KG1 (cell line): Measurements from ENCODE around the gene PAX5.

ENCODE experiments used
- DNase-seq: peaks from one replicate; lab custom pipeline; 2025; lab: John Stamatoyannopoulos, UW

PAX5 gene

DNA sequence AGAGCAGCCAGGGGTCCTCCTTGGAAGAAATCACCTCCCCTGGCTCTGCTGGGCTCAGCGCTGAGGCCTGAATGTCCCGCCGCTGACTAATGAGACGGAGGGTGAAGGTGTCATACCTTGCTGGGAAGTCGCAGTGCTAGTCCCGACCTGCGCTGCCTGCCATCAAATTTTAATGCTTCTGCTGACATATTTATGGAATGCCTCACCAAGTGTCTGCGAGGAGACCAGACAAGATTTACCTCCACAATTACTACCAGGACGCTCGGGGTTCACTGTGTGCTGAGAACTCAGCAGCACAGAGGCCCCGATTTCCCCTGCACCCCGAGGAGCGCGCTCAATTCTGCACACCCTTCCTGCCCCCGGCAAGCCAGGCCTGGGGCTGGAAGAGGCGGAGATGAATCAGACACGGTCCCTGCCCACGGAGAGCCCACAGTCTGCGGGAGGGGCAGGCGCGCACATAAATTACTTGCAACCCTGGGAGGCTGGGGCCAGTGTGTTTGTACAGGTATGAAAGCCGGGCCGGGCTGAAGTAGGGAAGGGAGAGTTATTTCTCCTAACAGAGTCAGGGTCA lies 175.2 kb downstream of the PAX5 start:
- DNase-seq = no peak

DNA sequence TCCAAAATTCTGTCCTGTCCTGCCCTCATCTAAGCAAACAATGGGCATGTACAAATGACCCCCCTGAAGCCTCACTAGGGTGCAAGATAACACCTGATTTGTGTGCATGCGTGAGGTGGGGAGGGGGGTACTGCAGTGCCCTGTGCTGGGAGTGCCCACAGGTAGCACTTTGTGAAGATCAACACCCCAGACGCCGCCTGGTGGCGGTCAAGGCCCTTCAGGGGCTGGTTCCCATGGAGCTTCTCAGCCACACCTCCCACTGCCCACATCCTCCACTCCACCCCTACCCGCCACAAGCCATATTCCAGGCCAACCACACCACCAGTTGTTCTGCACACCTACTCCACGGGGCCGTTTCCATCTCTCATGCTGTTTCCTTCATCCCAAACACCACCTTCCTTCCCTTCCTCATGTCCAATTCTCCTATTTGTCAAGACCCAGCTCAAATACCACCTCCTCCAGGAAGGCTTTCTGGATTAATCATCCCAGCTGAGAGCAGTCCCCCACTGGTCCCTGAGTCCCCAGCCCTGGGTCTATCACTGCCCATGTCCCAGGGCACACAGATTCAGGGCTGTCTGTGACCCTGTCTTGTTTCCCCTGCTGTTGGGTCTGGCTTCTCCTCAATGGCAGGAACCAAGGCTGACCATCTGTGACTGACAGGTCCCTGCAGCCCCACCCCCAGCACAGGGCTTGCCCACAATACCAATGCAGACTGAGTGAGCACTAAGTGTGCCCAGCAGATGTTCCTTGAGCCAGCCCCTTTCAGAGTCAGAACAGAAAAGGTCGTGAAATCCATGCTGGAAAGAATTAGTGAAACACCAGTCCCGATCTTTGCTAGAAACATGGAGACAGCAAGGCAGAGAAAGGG lies 178.4 kb downstream of the PAX5 start:
- no peak for DNase-seq

DNA sequence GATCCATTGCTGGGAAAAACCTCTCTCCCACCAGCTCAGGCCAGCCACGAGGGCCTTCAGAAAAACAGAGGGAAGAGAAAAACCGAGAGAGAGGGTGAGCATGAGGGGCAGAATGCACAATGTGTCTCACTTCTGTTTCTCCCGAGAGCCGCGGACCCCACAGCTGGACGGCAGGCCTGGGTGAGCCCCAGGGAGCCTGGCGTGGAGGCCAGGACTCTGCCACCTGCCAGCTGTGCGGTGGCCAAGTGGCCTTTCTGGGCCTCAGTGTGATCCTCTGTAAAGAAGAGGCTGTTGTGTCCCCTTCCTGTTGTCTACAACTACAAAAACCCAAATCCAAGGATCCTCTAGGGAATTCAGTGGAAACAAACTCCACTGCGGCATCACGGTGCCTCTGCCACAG lies 179.3 kb downstream of the PAX5 start:
- DNase-seq = no peak

DNA sequence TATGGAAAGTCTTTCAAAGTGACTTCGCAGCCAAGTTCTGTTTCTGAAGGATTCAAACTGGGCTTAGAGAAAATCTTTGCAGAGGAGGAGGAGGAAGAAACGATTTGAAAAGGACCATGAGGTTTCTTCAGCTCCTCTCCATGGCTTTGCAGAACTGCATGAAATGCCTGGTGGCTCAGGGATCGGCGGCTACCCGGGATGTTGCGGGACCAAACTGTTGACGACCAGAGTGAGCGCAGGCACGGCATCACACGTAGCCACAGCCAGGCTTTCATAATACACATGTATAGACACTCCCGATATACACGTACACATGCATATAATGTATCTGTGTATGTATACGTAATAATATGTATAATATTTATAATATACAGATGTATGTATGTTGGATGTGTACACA lies 180.0 kb downstream of the PAX5 start:
- no peak for DNase-seq

DNA sequence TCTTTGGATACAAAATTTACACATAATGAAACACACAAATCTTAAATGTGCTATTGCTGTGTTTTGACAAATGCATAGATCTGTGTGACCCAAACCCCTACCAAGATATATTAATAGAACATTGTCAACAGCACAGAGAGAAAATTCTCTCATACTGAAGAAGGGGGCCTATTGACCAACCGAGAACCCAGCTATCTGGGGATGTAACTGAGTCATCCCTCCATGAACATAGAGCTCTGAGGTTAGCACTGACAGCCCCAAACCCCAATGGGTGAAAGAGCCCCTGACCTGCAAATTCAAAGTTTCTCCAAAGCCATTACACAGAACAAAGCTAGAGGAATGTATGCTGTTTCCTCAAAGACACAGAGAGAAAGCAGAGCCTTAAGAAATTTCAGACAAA lies 180.8 kb downstream of the PAX5 start:
- no peak for DNase-seq

DNA sequence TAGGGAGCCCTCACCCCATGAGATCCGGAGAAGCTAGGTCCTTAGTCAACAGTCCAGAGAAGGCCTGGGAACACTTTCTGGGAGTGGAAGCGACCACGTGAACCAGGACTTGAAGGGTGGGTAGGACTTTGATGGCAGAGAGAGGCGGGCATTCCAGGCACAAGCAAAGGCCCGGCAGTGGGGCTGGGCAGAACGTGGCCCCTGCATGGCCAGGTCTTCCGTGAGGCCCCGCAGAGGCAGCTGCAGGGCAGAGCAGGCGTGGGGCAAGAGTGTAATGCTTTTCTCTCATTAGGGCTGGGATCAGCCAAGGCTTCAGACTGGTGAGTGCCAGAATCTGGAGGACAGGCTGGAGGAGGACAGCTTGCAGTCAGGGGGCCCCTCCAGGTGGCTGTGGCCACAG lies 184.1 kb downstream of the PAX5 start:
- no peak for DNase-seq

DNA sequence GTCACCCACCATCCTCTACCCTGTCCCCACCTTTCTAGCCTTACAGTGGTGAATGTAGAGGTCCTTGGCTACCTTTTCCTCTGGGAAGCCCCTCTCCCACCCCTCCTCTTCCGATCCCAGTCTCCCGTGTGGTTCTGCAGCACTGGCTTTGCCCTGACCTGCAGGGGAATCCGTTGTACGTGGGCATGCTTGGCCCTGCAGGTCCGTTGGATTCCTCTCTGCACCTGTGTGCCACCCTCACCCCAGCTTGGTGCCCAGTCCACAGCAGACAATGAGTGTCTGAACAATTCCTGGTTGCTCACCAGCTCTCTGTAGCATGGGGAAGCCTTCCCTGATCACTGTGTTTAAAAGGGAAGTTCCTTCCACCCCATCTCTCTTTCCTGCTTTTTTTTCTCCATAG lies 185.1 kb downstream of the PAX5 start:
- DNase-seq = no peak

DNA sequence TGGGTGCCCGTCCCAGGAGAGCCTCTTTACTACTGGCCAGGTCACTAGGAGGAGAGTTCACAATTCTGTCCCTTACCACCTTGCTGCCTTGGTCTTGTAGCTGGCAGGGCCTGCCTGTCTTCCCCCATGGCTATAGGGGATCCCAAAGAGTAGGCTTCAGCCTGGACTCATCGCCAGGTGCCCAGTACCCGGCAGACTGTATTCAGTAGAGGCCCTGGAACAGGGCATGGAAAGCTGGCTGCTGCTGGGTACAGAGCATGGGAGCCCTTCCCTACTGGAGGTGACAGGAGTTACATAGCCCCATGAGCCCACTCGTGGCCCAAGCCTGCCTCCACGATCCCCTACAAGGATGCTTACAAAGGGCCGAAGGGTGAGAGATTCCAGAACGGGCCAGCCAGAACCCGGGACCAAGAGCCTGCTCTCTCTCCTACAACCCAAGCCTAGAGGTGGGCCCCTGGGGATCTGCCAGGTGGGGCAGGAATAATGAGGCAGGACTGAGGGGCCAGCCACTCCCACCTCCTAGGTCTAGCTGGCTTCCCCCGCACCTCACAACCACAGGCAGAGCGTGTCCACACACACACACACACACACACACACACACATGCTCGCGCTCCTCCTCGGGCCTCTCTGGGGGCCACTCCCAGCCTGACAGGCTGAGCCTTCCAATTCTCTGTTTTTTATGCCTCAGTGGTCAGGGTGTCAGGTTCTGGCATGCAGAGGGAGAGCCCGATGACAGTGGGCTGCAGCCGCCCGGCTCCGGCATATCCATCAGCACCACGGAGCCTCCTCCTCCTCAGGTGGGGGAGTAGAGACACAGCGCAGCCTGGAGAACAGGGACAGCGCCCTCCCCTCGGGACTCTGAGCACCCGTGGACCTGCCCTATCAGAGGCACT lies 186.0 kb downstream of the PAX5 start:
- DNase-seq = no peak

DNA sequence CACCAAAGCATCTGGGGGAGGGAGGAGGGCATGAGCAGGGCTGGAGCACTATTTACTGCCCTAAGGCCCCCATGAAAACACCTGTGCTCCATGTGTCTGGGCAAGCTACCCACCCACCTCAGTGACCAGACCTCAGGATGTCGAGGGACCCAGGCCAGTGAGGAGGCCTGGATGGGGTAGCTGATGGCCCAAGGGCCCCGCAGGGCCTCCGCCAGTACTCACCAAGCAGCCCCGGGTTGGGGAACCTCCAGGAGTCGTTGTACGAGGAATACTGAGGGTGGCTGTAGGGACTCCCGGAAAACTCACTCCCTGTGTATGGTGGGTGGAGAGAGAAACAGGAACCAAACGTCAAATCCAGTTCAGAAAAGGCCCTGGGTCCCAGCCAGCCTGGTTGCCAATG lies 187.4 kb downstream of the PAX5 start:
- DNase-seq = no peak

DNA sequence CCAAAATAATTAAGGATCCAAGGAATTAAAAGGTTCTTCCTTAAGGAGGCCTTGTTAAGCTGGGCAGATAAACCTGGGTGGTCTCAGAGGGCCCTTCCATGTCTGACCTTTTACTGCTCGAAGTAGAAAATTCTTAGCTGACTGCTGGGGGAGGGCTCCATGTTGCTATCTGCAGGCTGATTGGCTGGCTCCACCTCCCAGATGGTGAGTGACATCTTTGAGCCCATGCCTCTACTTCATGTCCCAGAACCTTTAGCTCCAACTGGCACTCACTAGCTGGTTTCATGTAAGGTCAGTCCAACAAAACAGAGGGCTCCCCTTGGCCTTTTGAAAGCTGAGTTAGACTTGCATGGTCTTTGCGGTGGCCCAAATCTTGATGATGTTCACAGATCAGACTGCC lies 188.2 kb downstream of the PAX5 start:
- DNase-seq = no peak

DNA sequence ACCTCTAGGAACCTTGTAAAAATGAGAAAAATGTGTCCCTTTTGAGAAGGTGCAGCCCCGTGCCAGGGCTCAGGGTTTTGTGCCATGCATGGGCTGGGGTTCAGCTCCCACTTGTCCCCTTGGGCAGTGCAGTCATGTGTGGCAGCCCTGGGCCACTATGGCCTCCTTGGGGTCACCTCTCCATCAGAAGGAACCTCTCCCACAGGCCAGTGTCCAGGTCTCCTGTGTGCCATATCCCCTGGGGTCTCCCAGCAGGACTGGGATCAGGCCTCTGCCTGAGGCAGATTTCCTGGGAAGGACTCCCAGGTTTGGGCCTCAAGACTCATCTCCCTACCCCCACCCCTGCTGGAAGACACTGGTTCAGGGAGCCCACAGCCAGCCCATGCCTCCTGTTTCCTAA lies 189.1 kb downstream of the PAX5 start:
- DNase-seq = no peak

DNA sequence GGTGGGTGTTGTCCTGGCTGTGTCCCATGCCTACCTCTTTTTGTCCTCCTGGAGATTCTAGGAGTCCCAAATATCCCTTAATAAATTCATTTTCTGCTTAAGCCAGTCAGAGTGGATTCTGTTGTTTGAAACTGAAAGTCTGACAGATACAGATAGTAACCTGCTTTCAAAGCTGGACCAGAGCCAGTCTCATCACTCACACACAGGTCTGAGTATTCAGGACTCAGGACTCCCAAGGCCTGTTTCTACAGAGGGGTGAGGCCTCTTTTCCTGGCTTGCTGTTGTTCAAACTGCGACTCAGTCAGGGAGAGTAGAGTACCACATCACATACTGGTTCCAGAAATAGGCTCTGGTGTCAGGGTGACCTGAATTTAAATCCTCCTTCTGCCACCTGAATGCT lies 190.1 kb downstream of the PAX5 start:
- DNase-seq = no peak

DNA sequence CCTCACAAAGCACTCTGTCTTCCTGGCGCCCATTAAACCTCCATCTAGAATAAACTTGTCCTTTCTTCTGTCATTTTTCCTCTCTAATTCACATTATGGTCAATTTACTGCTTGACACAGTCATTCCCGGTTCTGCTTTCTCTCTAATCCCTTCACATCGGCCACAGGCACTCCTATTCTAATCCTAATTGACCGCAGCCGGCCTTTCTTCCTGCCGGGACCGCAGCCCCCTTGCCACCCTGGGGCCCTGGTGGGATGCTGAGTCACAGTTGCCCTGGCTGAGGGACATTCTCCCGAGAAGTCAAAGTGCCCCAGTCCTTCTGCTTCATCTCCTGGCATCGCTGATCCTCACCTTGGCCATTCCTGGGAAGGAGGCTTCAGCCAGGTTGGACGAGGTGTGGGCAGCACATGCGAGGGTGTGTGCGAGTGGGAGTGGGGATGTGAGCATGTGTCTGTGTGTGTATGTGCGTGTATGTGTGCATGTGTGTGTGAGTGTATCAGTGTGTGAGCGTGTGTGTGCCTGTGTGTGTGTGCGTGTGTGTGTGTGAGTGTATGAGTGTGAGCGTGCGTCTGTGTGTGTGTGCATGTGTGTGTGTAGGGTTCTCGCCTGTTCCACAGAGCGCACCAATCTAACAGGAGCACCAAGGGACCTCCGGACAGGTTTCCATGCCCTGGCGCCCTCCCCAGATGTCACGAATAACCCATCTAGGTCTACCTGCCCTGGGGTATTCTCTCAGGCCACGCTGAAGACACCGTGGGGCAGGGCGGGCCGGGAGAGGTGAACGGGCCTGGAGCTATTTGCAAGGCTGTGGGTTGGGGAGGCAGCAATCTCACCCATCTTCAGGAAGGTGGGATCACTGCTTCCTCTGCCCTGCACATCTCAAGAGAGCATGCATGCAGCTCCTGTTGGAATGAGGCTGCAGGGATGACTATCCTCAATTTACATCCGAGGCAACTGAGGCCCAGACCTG lies 191.2 kb downstream of the PAX5 start:
- no peak for DNase-seq

DNA sequence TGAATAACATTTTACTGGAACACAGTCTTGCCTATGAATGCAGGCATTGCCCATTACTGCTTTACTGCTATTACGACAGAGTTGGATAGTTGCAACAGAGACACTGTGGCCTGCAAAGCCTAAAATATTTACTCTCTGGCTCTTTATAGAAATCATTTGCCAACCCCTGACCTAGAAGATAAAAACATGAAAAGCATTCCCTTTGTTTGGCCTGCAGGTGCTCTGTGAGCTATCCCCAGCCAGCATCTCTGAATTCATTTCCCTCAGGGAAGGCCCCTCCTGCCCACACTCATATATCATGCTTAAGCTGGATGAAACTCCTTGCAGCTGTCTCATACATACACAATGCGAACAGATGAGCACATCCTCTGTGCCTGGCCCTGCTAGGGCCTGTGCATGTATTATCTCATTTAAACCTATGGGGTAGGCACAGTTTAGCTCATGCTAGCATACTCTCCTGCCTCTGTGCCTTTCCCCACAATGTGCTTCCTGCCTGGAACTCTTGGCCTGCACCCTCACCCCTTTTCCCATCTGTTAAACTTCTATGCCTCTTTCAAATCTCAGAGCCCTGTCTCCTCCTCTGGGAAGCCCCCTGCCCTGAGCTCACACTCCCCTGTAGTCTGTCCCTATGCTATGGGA lies 193.1 kb downstream of the PAX5 start:
- no peak for DNase-seq

DNA sequence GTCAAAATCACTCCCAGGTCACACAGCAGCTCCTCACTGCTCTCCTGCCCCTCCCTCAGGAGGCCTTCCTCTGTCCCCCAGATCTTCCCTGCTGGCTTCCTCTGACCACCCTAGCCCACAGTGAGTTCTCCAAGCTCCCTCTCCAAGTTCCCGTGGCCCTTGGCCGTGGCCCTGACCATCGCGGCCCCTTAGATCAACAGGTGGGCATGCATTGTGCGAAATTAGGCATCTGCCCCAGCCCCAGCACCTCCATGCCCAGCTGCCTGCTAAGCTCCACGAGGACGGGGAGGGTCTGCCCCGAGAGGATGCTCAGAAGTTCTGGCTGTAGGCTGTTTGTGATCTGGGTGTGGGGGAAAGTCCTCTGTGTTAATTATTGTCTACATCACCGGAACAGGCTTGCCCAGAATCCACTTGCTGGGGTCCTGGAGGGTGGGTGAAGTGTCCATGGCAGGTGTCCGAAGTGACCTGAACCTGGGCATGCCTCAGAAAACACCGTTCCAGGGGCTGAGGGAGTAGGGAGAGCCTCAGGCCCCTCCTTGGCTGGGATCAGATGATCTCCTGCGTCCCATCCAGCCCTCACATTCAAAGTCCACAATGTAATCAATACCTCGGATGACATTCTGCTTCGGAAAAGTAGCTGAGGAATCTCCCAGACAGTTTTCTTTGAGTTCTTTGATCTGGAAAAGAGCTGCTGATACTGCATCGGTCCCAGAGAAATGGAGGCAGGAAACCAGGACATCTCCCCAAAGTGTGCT lies 194.8 kb downstream of the PAX5 start:
- DNase-seq = no peak

DNA sequence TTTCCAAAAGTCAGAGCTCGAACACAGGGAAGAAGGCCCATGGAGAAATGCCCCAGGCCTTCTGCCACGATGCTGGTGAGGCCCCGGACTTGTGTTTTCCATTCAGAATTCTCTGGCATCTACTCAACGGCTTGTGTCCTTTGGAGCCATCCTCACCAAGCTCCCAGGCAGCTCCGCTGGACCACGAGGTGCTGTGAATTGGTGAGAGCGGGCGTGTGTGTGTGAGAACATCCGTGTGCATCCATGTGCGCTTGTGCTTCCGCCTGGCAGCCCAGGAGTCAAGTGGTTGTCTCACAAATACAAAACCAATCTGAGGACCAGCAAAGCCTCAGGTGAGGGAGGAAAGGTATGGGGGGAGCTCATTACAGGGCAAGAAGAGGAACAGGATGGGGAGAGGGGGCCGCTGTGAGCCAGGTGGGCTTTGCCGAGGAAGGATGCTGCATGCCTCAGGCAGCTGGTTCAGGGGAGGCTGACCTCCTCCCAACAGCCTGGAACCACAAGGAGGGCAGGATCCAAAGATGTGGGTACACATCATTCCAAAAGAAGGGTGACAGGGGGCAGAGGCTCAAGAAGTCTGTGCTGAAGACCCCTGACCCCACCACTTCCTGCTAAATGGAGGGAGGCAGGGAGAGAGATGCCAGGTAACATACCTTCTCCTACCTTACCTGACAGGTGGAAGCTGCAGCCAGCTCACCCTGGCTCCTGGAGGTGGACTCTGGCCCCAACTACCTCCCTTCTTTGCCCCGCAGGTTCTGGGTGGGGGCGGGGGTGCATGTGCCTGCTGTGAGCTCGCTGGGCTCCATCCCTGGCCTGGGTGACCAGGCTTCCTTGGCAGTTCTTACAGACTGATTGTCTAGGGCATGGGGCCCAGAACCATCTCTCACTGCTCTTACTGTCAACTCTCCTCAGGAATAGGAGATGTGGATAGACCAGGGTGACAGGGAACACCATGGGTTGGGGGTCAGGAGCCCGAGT lies 196.3 kb downstream of the PAX5 start:
- DNase-seq = no peak

DNA sequence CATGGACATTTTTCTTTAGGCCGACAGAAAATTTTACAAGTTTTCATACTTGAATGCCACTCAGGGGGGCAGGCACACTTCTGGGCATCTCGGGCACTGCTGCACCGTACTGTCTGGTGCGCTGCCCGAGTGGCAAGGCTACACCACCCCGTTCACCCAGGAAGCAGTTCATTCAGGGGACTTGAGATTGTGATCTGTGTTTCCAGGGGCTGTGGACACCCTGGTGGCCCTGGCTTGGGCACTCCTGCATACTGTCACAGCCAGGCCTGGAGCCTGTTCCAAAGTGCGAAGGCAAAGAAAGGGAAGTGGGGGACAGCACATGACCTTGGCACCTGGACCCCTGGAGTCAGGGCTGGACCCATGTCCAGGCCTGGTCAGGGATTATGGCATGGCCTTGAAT lies 197.6 kb downstream of the PAX5 start:
- no peak for DNase-seq

DNA sequence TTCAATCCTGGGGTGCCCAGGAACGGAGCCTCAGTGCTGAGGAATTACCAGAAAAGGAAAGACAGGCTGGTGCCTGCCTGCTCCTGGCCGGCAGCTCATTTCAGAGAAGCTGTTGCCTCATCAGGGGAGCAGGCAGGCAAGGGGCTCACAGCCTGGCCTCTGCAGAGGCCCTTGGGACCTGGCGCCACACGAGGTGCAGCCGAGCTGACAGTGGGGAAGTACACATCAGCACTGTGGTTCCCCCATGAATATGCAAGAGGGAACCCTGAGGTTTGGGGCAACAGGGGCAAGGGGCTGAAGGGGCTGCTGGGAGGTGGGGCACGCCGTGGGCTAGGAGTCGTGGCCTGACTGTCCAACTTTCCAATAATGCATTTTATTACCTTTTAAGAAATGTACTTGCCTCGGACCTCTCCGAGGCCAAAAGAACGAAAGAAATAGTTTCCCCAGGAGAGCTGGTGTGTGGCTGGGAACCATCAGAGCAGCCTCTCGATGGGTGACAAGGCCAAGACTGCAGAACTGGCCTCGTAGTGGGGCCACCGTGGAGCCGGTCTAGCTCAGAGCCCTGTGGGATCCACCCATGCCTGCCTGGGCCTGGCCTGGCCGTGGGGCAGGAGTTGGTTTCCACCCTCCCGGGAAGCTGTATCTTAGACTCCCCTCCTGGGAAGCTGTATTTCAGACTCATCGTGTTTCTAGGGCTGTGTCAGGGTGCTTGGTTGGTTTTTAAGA lies 198.6 kb downstream of the PAX5 start:
- no peak for DNase-seq

DNA sequence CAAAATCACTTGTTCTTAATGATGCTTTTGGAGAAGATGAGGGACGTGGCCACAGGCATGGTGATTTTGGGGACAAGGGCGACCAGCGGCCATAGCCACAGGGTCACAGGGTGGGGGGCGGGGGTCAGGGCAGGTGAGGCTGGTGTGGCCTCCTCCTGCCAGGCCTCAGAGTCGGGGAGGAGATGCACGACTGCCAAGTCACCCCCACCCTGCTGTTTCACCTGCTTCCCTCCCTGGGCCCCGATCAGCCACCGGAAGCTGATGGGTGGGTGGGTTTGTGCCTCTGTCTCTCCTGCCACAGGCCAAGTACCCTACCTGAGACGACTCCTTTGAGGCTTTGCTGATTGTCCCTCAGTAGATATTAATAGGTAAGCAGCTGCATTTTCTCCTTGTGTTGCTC lies 199.3 kb downstream of the PAX5 start:
- no peak for DNase-seq
